ENCODE measurements around the gene CASZ1. TPM values are rescaled to one million over a fixed set of nuclear protein-coding genes. Genes with fewer than 3 reads are reported as not detected.

The CASZ1 gene
- total RNA-seq, 1 experiment from 2014 or later: 11.7 TPM

- TF ChIP-seq ATF3 (CRISPR knock-in tag; conservative IDR thresholded peaks at IDR 0.05): no peak
- no peak for TF ChIP-seq ZNF396 (CRISPR knock-in tag; IDR thresholded peaks at IDR 0.05; ENCODE audit: borderline replicate concordance)
These were observed 86.8 kb downstream of the CASZ1 start (continued) for GRCh38 chr1:10709646-10710045.

GRCh38 chr1:10709165-10709564, 87.3 kb downstream of the CASZ1 start:
- ATAC-seq (no peak), DNase-seq (ENCODE audit: low spot score) (no peak)
- Mint-ChIP-seq H3K4me1 (peaks cover 20% of the 10 kb centered on the region), H3K9me3 (no peaks in the 10 kb centered on the region), H3K27me3 (ENCODE audit: low read depth) (no peaks in the 10 kb centered on the region; the same call in none of the 2 replicates), H3K27ac (0 out of 2 replicates have a peak overlapping the region, but pooled peaks have one; percentile 52), H3K36me3 (no peaks in the 10 kb centered on the region), H3K4me3 (peak overlapping the region; percentile 42; the same call in 1 of the 2 replicates)
- TF ChIP-seq STAT6 (CRISPR knock-in tag; conservative IDR thresholded peaks at IDR 0.05; ENCODE audit: low read depth): no peak
- TF ChIP-seq ZNF263 (CRISPR knock-in tag; IDR thresholded peaks at IDR 0.05; ENCODE audit: low read depth): no peak
- TF ChIP-seq ZNF416 (CRISPR knock-in tag; IDR thresholded peaks at IDR 0.05): no peak
- TF ChIP-seq FOXP4 (CRISPR knock-in tag; IDR thresholded peaks at IDR 0.05): no peak
- no peak for TF ChIP-seq ELF4 (CRISPR knock-in tag; IDR thresholded peaks at IDR 0.05; ENCODE audit: low read depth)
- no peak for TF ChIP-seq CTCF (IDR thresholded peaks at IDR 0.05)
- no peak for TF ChIP-seq ZNF671 (CRISPR knock-in tag; IDR thresholded peaks at IDR 0.05)
- no peak for TF ChIP-seq ZBTB43 (CRISPR knock-in tag; IDR thresholded peaks at IDR 0.05)
- no peak for TF ChIP-seq RORB (CRISPR knock-in tag; IDR thresholded peaks at IDR 0.05)
- no peak for TF ChIP-seq NFYB (CRISPR knock-in tag; conservative IDR thresholded peaks at IDR 0.05; ENCODE audit: low read depth)
- TF ChIP-seq ERG (CRISPR knock-in tag; IDR thresholded peaks at IDR 0.05): no peak
- POLR2A ChIA-PET: interaction anchor here (0.5 kb wide), 1 partner anchor 507 kb away, joined by 4 read pairs; no protein-coding TSS in a partner anchor
- CTCF ChIA-PET: interaction anchor here (0.6 to 0.7 kb wide), 2 partner anchors 40 to 179 kb away, joined by 3 read pairs; no protein-coding TSS in a partner anchor

GRCh38 chr1:10708757-10709156, 87.7 kb downstream of the CASZ1 start:
- H3K9me3 Mint-ChIP-seq: no peaks in the 10 kb centered on the region
- ChIA-PET POLR2A (interaction anchor here (0.5 kb wide), 1 partner anchor 507 kb away, joined by 4 read pairs; no protein-coding TSS in a partner anchor), CTCF (interaction anchor here (0.6 to 0.7 kb wide), 2 partner anchors 40 to 179 kb away, joined by 3 read pairs; no protein-coding TSS in a partner anchor)
- no peak overlapping the region for H3K4me3 Mint-ChIP-seq
- ATAC-seq: no peak
- no peak for DNase-seq (ENCODE audit: low spot score)
- H3K27me3 Mint-ChIP-seq (ENCODE audit: low read depth): peaks cover 4% of the 10 kb centered on the region
- H3K27ac Mint-ChIP-seq: no peak overlapping the region
- H3K36me3 Mint-ChIP-seq: no peaks in the 10 kb centered on the region
- H3K4me1 Mint-ChIP-seq: peaks cover 22% of the 10 kb centered on the region
- TF ChIP-seq OVOL2 (CRISPR knock-in tag; IDR thresholded peaks at IDR 0.05; ENCODE audit: borderline replicate concordance) (no peak), FOXJ3 (CRISPR knock-in tag; IDR thresholded peaks at IDR 0.05; ENCODE audit: borderline replicate concordance) (no peak), ARID4B (CRISPR knock-in tag; IDR thresholded peaks at IDR 0.05; ENCODE audit: borderline replicate concordance) (no peak), MAX (CRISPR knock-in tag; IDR thresholded peaks at IDR 0.05) (no peak), ZNF317 (CRISPR knock-in tag; IDR thresholded peaks at IDR 0.05; ENCODE audit: borderline replicate concordance, low read depth) (no peak), ATF1 (CRISPR knock-in tag; IDR thresholded peaks at IDR 0.05) (no peak)

Data from WTC11 (cell line).